Measurements from ENCODE around the gene ST8SIA5.

ST8SIA5 gene

GRCh38 chr18:46771141-46771540 lies 14.3 kb upstream of the ST8SIA5 start:
- no peaks in the 10 kb centered on the region for H4K20me1 ChIP-seq (ENCODE audit: control insufficient read depth, insufficient read depth, low read depth, low read length)
- H3F3A ChIP-seq (ENCODE audit: control insufficient read depth, insufficient read depth): peaks cover 8% of the 10 kb centered on the region

GRCh38 chr18:46770708-46771107 lies 13.9 kb upstream of the ST8SIA5 start:
- no peak overlapping the region for H3K4me2 ChIP-seq (ENCODE audit: low read length)
- H3K4me1 ChIP-seq (ENCODE audit: control insufficient read depth, low read length): peaks cover 47% of the 10 kb centered on the region
- TF ChIP-seq EZH2phosphoT487 (IDR thresholded peaks at IDR 0.05; ENCODE audit: borderline replicate concordance, low read length) (no peak), CTCF (IDR thresholded peaks at IDR 0.05; ENCODE audit: low read depth, low read length, poor library complexity, severe bottlenecking) (no peak)
- H3K9me2 ChIP-seq (replicated peaks; ENCODE audit: control insufficient read depth, low read length): no peaks in the 10 kb centered on the region
- no peaks in the 10 kb centered on the region for H3K9me3 ChIP-seq (ENCODE audit: control insufficient read depth, insufficient read depth, low read length)
- H3F3A ChIP-seq (ENCODE audit: control insufficient read depth, insufficient read depth): peaks cover 8% of the 10 kb centered on the region
- no peak overlapping the region for H3K4me3 ChIP-seq (ENCODE audit: low read length)
- H3K27me3 ChIP-seq (ENCODE audit: control insufficient read depth, low read length): peaks cover 4% of the 10 kb centered on the region; the same call in 1 of the 2 replicates
- H4K20me1 ChIP-seq (ENCODE audit: control insufficient read depth, insufficient read depth, low read depth, low read length): no peaks in the 10 kb centered on the region
- no peak overlapping the region for H3K27ac ChIP-seq (ENCODE audit: low read depth, low read length)
- H3K79me2 ChIP-seq (ENCODE audit: control insufficient read depth, low read length): no peaks in the 10 kb centered on the region
- no peaks in the 10 kb centered on the region for H3K36me3 ChIP-seq (ENCODE audit: control insufficient read depth, low read length)

More at GRCh38 chr18:46771141-46771540, 14.3 kb upstream of the ST8SIA5 start:
- TF ChIP-seq EZH2phosphoT487 (IDR thresholded peaks at IDR 0.05; ENCODE audit: borderline replicate concordance, low read length): no peak
- no peak for TF ChIP-seq CTCF (IDR thresholded peaks at IDR 0.05; ENCODE audit: low read depth, low read length, poor library complexity, severe bottlenecking)
- Histone ChIP-seq H3K4me3 (ENCODE audit: low read length) (no peak overlapping the region), H3K9me3 (ENCODE audit: control insufficient read depth, insufficient read depth, low read length) (no peaks in the 10 kb centered on the region), H3K27ac (ENCODE audit: low read depth, low read length) (no peak overlapping the region), H3K9me2 (replicated peaks; ENCODE audit: control insufficient read depth, low read length) (no peaks in the 10 kb centered on the region), H3K4me2 (ENCODE audit: low read length) (peak overlapping the region; percentile 65), H3K79me2 (ENCODE audit: control insufficient read depth, low read length) (no peaks in the 10 kb centered on the region), H3K4me1 (ENCODE audit: control insufficient read depth, low read length) (peaks cover 47% of the 10 kb centered on the region), H3K27me3 (ENCODE audit: control insufficient read depth, low read length) (peaks cover 4% of the 10 kb centered on the region; the same call in 1 of the 2 replicates), H3K36me3 (ENCODE audit: control insufficient read depth, low read length) (no peaks in the 10 kb centered on the region)

- Histone ChIP-seq H3K27ac (ENCODE audit: low read depth, low read length) (no peak overlapping the region), H3K27me3 (ENCODE audit: control insufficient read depth, low read length) (peaks cover 13% of the 10 kb centered on the region), H3F3A (ENCODE audit: control insufficient read depth, insufficient read depth) (peaks cover 8% of the 10 kb centered on the region; the same call in 1 of the 2 replicates), H4K20me1 (ENCODE audit: control insufficient read depth, insufficient read depth, low read depth, low read length) (no peaks in the 10 kb centered on the region), H3K4me2 (ENCODE audit: low read length) (no peak overlapping the region), H3K79me2 (ENCODE audit: control insufficient read depth, low read length) (no peaks in the 10 kb centered on the region), H3K9me2 (replicated peaks; ENCODE audit: control insufficient read depth, low read length) (no peaks in the 10 kb centered on the region), H3K36me3 (ENCODE audit: control insufficient read depth, low read length) (no peaks in the 10 kb centered on the region), H3K4me1 (ENCODE audit: control insufficient read depth, low read length) (peaks cover 45% of the 10 kb centered on the region), H3K9me3 (ENCODE audit: control insufficient read depth, insufficient read depth, low read length) (no peaks in the 10 kb centered on the region), H3K4me3 (ENCODE audit: low read length) (no peak overlapping the region)
- TF ChIP-seq EZH2phosphoT487 (IDR thresholded peaks at IDR 0.05; ENCODE audit: borderline replicate concordance, low read length) (no peak), CTCF (IDR thresholded peaks at IDR 0.05; ENCODE audit: low read depth, low read length, poor library complexity, severe bottlenecking) (no peak)
Measured at GRCh38 chr18:46768166-46768921, 11.5 kb upstream of the ST8SIA5 start.
